ENCODE data around the gene ROPN1L. TPM values are rescaled to one million over a fixed set of nuclear protein-coding genes. Genes with fewer than 3 reads are reported as not detected.

Gene ROPN1L
- total and polyA plus RNA-seq, 2 of the 13 experiments (the other 11 are each of a cell fraction or from before 2014, with no cell fraction given), result not detected

GRCh38 chr5:10441083-10441991 is at the start of gene ROPN1L (continued):
- TF ChIP-seq, protein P1, sequence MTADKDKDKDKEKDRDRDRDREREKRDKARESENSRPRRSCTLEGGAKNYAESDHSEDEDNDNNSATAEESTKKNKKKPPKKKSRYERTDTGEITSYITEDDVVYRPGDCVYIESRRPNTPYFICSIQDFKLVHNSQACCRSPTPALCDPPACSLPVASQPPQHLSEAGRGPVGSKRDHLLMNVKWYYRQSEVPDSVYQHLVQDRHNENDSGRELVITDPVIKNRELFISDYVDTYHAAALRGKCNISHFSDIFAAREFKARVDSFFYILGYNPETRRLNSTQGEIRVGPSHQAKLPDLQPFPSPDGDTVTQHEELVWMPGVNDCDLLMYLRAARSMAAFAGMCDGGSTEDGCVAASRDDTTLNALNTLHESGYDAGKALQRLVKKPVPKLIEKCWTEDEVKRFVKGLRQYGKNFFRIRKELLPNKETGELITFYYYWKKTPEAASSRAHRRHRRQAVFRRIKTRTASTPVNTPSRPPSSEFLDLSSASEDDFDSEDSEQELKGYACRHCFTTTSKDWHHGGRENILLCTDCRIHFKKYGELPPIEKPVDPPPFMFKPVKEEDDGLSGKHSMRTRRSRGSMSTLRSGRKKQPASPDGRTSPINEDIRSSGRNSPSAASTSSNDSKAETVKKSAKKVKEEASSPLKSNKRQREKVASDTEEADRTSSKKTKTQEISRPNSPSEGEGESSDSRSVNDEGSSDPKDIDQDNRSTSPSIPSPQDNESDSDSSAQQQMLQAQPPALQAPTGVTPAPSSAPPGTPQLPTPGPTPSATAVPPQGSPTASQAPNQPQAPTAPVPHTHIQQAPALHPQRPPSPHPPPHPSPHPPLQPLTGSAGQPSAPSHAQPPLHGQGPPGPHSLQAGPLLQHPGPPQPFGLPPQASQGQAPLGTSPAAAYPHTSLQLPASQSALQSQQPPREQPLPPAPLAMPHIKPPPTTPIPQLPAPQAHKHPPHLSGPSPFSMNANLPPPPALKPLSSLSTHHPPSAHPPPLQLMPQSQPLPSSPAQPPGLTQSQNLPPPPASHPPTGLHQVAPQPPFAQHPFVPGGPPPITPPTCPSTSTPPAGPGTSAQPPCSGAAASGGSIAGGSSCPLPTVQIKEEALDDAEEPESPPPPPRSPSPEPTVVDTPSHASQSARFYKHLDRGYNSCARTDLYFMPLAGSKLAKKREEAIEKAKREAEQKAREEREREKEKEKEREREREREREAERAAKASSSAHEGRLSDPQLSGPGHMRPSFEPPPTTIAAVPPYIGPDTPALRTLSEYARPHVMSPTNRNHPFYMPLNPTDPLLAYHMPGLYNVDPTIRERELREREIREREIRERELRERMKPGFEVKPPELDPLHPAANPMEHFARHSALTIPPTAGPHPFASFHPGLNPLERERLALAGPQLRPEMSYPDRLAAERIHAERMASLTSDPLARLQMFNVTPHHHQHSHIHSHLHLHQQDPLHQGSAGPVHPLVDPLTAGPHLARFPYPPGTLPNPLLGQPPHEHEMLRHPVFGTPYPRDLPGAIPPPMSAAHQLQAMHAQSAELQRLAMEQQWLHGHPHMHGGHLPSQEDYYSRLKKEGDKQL (CRISPR knock-in tag; IDR thresholded peaks at IDR 0.05; ENCODE audit: low read depth), result no peak
- TF ChIP-seq, protein P2, sequence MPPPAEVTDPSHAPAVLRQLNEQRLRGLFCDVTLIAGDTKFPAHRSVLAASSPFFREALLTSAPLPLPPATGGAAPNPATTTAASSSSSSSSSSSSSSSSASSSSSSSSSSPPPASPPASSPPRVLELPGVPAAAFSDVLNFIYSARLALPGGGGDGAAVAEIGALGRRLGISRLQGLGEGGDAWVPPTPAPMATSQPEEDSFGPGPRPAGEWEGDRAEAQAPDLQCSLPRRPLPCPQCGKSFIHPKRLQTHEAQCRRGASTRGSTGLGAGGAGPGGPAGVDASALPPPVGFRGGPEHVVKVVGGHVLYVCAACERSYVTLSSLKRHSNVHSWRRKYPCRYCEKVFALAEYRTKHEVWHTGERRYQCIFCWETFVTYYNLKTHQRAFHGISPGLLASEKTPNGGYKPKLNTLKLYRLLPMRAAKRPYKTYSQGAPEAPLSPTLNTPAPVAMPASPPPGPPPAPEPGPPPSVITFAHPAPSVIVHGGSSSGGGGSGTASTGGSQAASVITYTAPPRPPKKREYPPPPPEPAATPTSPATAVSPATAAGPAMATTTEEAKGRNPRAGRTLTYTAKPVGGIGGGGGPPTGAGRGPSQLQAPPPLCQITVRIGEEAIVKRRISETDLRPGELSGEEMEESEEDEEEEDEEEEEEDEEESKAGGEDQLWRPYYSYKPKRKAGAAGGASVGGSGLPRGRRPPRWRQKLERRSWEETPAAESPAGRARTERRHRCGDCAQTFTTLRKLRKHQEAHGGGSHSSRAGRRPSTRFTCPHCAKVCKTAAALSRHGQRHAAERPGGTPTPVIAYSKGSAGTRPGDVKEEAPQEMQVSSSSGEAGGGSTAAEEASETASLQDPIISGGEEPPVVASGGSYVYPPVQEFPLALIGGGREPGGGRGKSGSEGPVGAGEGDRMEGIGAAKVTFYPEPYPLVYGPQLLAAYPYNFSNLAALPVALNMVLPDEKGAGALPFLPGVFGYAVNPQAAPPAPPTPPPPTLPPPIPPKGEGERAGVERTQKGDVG (CRISPR knock-in tag; IDR thresholded peaks at IDR 0.05; ENCODE audit: borderline replicate concordance), result peak; percentile 62; the same call in 1 of the 2 replicates
- TF ChIP-seq ZNF460 (CRISPR knock-in tag; IDR thresholded peaks at IDR 0.05; ENCODE audit: borderline replicate concordance), result no peak
- TF ChIP-seq SATB2 (CRISPR knock-in tag; IDR thresholded peaks at IDR 0.05), result no peak; the same call in 1 of the 2 replicates
- no peak for TF ChIP-seq ZNF737 (CRISPR knock-in tag; IDR thresholded peaks at IDR 0.05; ENCODE audit: borderline replicate concordance)
- TF ChIP-seq SMAD9 (CRISPR knock-in tag; IDR thresholded peaks at IDR 0.05), result no peak
- no peak for TF ChIP-seq ZNF580 (CRISPR knock-in tag; IDR thresholded peaks at IDR 0.05; ENCODE audit: borderline replicate concordance, low read depth)
- TF ChIP-seq ZNF781 (CRISPR knock-in tag; IDR thresholded peaks at IDR 0.05; ENCODE audit: borderline replicate concordance, not compliant biosample characterization), result no peak
- peak; percentile 94; the same call in 1 of the 2 replicates for TF ChIP-seq SIN3A (IDR thresholded peaks at IDR 0.05; ENCODE audit: borderline replicate concordance, low read depth, low read length)
- TF ChIP-seq KLF16 (CRISPR knock-in tag; IDR thresholded peaks at IDR 0.05), result no peak; a peak in 1 of 4 replicates
- no peak for TF ChIP-seq SP4 (CRISPR knock-in tag; IDR thresholded peaks at IDR 0.05)
- no peak for TF ChIP-seq FOSL2 (CRISPR knock-in tag; IDR thresholded peaks at IDR 0.05)
- TF ChIP-seq, protein P3, sequence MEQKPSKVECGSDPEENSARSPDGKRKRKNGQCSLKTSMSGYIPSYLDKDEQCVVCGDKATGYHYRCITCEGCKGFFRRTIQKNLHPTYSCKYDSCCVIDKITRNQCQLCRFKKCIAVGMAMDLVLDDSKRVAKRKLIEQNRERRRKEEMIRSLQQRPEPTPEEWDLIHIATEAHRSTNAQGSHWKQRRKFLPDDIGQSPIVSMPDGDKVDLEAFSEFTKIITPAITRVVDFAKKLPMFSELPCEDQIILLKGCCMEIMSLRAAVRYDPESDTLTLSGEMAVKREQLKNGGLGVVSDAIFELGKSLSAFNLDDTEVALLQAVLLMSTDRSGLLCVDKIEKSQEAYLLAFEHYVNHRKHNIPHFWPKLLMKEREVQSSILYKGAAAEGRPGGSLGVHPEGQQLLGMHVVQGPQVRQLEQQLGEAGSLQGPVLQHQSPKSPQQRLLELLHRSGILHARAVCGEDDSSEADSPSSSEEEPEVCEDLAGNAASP (CRISPR knock-in tag; IDR thresholded peaks at IDR 0.05; ENCODE audit: borderline replicate concordance), result no peak
- TF ChIP-seq TMF1 (CRISPR knock-in tag; IDR thresholded peaks at IDR 0.05; ENCODE audit: low read depth), result 0 out of 2 replicates have a peak, but pooled peaks have one; percentile 51
- peak; percentile 24; the same call in 1 of the 2 replicates for TF ChIP-seq HOXA5 (CRISPR knock-in tag; IDR thresholded peaks at IDR 0.05)
- TF ChIP-seq ZNF44 (CRISPR knock-in tag; IDR thresholded peaks at IDR 0.05), result peak; percentile 77; the same call in 1 of the 2 replicates
- TF ChIP-seq ZMAT3 (CRISPR knock-in tag; conservative IDR thresholded peaks at IDR 0.05), result peak; percentile 70; the same call in 1 of the 2 replicates
